HS-5 (cell line): ENCODE results near the gene CADPS2.

Experiments
- DNase-seq: peaks from one replicate; pipeline ENCODE4 v3.0.0-alpha.2; 2012; ENCODE audit warnings: low read depth

The CADPS2 gene

GRCh38 chr7:122453432-122453831 lies 432.8 kb downstream of the CADPS2 start:
- DNase-seq: no peak

DNA sequence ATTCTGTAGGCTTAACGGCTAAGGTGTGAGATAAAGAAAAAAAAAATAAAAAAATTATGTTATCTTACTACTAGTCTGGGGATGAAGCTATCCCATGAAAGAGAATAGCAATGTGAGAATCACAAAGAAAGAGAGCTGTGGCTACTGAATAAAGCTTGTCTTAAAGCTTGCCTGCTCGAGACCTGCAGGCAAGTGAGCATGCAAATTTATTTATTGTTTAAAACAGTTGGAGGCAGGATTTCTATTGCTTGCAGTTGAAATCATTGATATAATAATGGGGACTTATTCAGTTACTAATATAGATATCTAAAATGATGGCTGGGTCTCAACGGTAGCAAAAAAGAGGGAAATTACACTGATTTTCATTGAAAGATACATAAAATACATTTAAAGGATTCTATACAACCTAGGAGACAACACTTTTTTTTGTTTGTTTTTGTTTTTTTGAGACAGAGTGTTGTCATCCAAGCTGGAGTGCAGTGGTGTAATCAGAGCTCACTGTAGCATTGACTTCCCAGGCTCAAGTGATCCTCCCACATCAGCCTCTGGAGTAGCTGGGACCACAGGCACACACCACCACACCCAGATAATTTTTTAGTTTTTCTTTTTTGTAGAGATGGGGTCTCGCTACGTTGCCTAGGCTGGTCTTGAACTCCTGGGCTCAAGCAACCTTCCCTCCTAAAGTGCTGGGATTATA lies 437.2 kb downstream of the CADPS2 start:
- no peak for DNase-seq

- DNase-seq: no peak
Measured at GRCh38 chr7:122442929-122443328, 443.3 kb downstream of the CADPS2 start.

- DNase-seq: no peak
Measured at GRCh38 chr7:122438492-122438891, 447.8 kb downstream of the CADPS2 start.

- no peak for DNase-seq
Measured at GRCh38 chr7:122438006-122438405, 448.3 kb downstream of the CADPS2 start.

GRCh38 chr7:122433765-122434164 lies 452.5 kb downstream of the CADPS2 start:
- no peak for DNase-seq

DNA sequence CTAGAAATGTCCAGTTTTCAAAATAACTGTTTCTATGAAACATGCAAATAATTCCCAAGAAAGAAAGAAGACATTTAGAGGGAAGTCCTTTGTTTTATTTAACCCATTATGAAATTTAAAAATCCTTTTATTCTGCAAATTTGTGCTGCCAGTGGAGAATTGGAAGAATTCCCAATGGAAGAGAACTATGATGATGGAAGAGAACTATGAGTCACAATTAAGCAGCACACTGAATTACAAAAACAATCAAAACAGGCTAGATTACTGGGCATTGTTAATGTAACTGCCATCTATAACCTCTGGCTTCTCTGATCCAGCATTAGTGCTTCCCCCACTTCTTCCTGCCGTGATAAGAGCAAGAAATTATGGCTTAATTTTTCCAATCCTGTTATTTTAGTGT lies 455.6 kb downstream of the CADPS2 start:
- DNase-seq: no peak

DNA sequence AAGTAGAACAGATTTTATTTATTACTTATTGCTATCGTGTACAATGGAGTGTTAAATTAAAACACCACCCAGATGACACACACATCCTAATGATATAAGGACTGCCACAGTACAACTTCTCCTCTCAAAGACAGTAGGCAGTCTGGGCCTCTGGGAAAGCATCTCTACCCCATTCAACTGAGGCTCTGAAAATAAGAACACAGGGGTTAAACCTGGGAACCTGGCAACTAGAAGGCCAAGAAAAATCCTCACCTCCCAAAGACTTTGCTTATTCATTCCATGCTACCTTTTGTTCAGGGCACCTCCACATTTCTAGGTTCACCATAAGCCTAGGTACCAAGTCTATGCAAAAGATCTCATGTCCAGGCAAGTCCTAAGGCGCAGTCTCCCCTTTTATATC lies 456.3 kb downstream of the CADPS2 start:
- DNase-seq: no peak

DNA sequence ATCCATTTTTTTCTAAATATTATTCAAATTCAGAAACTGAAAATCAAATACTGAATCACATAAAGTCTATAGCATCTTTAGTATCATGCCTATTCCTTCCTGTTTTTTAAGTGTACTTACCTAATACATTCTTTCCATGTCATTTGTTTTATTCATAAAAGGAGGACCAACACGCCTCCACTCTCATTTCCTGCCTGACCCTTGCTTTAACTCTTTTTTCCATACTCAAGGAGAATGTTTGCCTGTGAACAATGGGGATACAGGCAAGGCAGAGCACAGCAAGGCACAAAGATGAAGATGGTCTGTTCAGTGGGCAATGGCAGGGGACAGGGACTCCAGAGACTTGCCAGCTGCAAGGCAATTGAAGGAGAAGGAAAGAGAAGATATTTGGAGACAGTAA lies 460.5 kb downstream of the CADPS2 start:
- no peak for DNase-seq

DNA sequence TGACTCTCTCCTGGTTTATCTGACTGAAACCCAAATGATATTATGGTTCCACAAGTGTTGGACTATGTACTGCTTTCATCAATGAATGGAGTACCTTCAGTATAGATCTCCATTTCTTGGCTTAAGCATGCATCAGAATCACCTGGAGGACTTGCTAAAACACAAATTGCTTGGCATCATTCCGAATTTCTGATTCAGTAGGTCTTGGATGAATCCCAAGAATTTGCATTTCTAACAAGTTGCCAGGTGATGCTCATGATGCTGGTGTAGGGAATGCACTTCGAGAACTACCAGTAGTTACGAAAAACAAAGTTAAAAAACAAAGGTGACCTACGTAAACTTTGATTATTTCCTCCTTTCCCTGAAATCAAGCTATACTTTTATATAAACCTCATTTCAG lies 462.7 kb downstream of the CADPS2 start:
- DNase-seq: no peak

GRCh38 chr7:122416336-122416735 lies 469.9 kb downstream of the CADPS2 start:
- no peak for DNase-seq

DNA sequence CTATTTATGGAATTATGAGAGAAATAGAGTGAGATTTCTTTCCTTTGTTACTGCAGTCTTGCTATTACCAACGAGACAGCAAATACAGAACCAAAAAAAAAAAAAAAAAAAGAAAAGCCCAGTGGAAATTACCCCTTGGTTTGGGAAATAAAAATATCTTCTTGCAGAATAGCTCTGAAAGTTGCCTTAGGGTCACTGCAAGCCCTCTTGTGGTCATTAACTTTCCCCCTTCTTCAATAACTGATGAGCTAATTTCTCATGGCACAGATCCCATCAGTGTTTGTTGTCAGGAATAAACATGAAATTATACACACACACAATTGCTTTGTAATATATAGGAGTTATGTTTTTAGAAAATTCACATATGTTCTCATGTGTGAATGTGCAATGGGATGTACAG lies 470.8 kb downstream of the CADPS2 start:
- DNase-seq: no peak

DNA sequence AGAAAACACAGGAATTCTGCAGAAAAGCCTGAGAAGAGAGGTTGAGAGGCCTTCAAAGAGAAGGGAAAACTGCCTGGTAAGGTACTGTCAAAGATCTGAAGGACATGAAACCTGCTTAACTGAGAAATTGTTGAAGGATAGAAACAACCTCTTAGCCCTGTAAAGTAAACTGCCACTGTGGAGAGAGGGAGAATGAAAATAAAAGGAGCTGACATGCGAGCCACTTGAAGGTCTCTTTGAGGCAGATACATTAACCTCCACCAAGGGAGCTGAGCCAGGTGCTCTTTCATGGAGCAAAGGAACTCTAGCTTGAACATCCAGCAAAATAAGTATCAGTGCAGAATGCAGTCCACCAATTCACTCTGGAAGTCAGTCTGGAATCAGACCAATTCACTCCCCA lies 472.9 kb downstream of the CADPS2 start:
- DNase-seq: no peak

GRCh38 chr7:122412883-122413282 lies 473.4 kb downstream of the CADPS2 start:
- no peak for DNase-seq

DNA sequence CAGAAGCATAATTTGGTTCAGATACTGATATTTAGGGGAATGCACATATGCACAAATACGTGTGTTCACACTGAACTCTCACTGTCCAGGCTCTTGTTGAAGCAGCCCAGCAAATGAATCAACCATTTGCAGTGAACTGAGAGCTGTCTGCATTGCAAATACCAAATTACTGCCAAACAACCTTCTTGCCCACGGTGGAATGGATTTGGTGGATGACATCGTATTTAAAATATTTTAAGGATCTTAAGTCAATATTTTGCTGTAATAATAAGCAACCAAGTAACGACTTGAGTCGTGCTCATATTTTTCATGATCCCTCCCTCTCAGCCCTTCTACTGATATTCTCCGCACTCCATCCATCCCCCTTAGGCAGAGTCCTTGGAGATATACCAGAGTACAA lies 473.8 kb downstream of the CADPS2 start:
- DNase-seq: no peak

DNA sequence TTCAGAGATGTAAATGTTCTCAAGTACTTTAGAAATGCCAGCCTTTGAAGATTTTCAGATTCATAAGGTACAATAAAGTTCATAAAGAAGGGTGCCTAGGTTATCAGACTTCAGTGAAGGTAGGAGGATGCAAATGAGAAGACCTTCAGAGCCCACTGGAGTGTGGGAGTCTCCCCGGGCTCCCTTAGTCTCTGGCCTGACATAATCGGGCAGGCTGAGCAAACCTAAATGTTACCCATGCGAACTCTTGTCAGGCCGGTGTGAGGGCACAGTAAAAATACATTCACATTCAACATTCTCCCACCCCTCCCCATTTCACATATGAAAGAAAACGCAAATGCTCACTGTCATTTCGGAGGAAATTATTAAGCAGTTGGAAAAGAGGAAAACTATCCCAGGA lies 479.1 kb downstream of the CADPS2 start:
- DNase-seq: no peak

- DNase-seq: no peak
Measured at GRCh38 chr7:122403113-122403512, 483.1 kb downstream of the CADPS2 start.

GRCh38 chr7:122402235-122402634 lies 484.0 kb downstream of the CADPS2 start:
- no peak for DNase-seq

DNA sequence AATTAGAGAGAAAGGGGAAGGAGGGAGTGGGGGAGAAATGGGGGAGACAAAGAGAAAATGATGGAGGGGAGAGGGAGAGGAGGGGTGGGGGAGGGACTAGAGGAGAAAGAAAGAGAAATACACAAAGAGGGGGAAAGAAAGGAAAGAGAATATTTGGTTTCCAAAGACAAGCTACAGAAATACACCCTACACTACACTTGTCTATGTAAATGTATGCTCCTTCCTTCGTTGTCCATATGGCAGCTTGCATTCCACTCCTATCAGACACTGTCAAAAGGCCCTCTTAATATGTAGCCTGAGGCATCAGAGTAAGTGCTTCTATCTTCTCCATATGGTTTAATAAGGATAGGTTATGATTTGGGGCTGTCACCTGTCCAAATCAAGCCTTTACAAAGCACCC lies 488.9 kb downstream of the CADPS2 start:
- no peak for DNase-seq

GRCh38 chr7:122394512-122394911 lies 491.7 kb downstream of the CADPS2 start:
- no peak for DNase-seq

- no peak for DNase-seq
Measured at GRCh38 chr7:122384528-122384927, 501.7 kb downstream of the CADPS2 start.

GRCh38 chr7:122383934-122384333 lies 502.3 kb downstream of the CADPS2 start:
- no peak for DNase-seq

- DNase-seq: no peak
Measured at GRCh38 chr7:122380992-122381391, 505.3 kb downstream of the CADPS2 start.

GRCh38 chr7:122379491-122379890 lies 506.8 kb downstream of the CADPS2 start:
- DNase-seq: no peak

DNA sequence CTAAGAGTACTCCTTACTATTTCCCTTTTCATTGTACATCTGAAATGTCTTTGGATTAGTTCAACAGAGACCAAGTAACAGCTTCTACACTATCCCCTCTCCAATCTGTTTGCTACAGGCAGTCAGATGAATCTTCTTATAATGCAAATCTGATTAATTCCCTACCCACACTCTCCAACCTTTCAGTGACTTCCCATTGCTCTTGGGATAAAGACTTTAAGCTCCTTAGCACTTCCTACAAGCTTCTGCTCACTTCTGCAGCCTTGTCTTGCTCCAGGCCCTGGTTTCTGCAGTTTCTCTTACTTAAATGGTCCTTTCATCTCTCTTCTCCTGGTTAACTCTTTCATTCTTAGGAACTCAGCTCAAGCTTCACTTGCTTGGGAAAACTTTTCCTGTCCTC lies 516.5 kb downstream of the CADPS2 start:
- no peak for DNase-seq
